ENCODE results near the gene MAP4K4. TPM values are rescaled to one million over a fixed set of nuclear protein-coding genes. Genes with fewer than 3 reads are reported as not detected.

MAP4K4 gene
- total RNA-seq, 1 donor from 2014 or later = 122 TPM

GRCh38 chr2:101803945-101804696 is 106.6 kb downstream of the MAP4K4 start:
- Mint-ChIP-seq H3K9me3 (ENCODE audit: low read depth) (no peaks in the 10 kb centered on the region), H3K4me3 (ENCODE audit: unreplicated experiment) (no peak overlapping the region), H3K4me1 (ENCODE audit: low read depth) (peaks cover 65% of the 10 kb centered on the region), H3K27me3 (ENCODE audit: low read depth) (no peaks in the 10 kb centered on the region), H3K27ac (ENCODE audit: unreplicated experiment) (no peak overlapping the region), H3K36me3 (ENCODE audit: low read depth) (no peaks in the 10 kb centered on the region)
- DNase-seq (ENCODE audit: low spot score) = no peak
- TF ChIP-seq, protein P1, sequence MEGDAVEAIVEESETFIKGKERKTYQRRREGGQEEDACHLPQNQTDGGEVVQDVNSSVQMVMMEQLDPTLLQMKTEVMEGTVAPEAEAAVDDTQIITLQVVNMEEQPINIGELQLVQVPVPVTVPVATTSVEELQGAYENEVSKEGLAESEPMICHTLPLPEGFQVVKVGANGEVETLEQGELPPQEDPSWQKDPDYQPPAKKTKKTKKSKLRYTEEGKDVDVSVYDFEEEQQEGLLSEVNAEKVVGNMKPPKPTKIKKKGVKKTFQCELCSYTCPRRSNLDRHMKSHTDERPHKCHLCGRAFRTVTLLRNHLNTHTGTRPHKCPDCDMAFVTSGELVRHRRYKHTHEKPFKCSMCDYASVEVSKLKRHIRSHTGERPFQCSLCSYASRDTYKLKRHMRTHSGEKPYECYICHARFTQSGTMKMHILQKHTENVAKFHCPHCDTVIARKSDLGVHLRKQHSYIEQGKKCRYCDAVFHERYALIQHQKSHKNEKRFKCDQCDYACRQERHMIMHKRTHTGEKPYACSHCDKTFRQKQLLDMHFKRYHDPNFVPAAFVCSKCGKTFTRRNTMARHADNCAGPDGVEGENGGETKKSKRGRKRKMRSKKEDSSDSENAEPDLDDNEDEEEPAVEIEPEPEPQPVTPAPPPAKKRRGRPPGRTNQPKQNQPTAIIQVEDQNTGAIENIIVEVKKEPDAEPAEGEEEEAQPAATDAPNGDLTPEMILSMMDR (IDR thresholded peaks at IDR 0.05) = no peak

DNA sequence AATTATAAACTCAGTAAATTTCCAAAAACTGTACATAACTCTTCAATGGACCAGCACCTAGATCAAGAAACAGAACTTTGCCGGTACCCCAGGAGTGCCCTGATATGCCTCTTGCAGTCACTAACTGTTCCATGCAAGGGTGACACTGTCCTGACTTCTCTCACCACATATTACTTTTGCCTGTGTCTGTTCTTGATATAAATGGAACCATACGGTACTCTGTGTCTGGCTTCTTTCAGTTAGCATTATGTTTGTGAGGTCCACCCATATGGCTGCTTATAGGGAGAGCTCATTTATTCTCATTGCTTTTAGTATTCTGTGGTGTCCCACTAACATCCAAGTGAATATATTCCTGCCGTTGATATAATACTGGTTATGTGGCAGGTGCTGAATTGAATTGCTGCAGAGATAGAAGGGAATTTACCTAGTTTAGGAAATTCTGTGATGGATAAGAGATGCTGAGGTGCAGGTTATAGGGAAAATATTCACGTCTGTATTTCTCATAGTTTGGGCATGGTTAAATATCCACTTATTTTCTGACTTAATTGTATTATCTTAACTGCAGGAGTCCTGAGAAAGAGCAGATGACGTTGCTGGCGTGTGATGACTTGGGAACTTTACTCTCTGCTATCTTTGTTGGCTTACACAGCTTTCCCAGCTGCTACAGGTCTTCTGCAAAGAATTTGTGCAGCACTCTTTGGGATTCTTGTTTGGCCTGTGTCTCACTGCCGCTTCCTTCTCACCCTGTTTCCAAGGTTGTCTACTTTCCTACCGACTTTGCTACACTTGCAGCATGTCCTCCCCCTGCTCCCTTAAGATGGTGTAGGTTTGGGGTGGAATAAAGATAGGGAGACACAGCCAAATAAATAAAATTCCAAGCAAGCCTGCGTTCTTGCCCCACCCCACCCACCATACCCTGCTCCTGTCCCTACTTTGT is 107.9 kb downstream of the MAP4K4 start:
- Mint-ChIP-seq H3K9me3 (ENCODE audit: low read depth) (no peaks in the 10 kb centered on the region), H3K27me3 (ENCODE audit: low read depth) (no peaks in the 10 kb centered on the region), H3K4me3 (ENCODE audit: unreplicated experiment) (no peak overlapping the region), H3K27ac (ENCODE audit: unreplicated experiment) (peak overlapping the region; percentile 92), H3K36me3 (ENCODE audit: low read depth) (no peaks in the 10 kb centered on the region), H3K4me1 (ENCODE audit: low read depth) (peaks cover 70% of the 10 kb centered on the region)
- no peak for DNase-seq (ENCODE audit: low spot score)
- TF ChIP-seq, protein P1 (IDR thresholded peaks at IDR 0.05) = no peak

DNA sequence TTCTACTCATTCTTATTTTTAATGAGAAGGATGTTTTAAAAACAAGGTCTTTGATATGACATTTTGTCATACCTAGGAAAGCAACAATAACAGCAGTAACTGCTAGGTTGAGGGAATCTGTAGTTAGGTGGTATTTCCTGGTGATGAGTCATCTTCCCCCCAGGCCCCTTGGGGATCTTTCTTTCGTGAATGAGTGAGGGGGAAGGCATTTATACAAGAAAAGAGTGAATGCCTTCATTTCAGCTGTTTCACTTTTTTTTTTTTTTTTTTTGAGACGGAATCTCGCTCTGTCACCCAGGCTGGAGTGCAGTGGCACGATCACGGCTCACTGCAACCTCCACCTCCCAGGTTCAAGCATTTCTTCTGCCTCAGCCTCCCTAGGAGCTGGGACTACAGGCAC is 108.6 kb downstream of the MAP4K4 start:
- Mint-ChIP-seq H3K27ac (ENCODE audit: unreplicated experiment) (peak overlapping the region; percentile 92), H3K4me1 (ENCODE audit: low read depth) (peaks cover 73% of the 10 kb centered on the region), H3K36me3 (ENCODE audit: low read depth) (no peaks in the 10 kb centered on the region), H3K27me3 (ENCODE audit: low read depth) (no peaks in the 10 kb centered on the region), H3K4me3 (ENCODE audit: unreplicated experiment) (peak overlapping the region; percentile 44), H3K9me3 (ENCODE audit: low read depth) (no peaks in the 10 kb centered on the region)
- TF ChIP-seq, protein P1 (IDR thresholded peaks at IDR 0.05) = no peak
- no peak for DNase-seq (ENCODE audit: low spot score)

DNA sequence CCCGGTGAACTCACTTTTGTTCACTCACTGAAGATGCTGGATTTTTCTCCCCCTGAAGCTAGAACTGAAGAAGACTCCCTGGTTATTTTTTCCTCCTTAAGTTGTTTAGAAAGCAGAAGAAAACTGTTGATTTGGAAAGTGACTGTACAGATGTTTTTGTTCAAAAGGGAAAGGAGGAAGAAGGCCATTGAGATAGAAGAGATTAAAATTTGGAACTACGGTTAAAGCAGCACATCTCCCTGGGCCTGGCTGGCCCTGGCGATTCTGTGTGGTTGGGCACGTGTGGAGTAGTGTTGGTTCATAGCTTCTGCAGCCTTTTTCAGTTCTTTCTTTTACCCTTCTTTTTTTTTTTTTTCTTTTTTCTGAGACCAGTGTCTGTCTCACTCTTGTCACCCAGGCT is 109.2 kb downstream of the MAP4K4 start:
- Mint-ChIP-seq H3K4me1 (ENCODE audit: low read depth) (peaks cover 78% of the 10 kb centered on the region), H3K27me3 (ENCODE audit: low read depth) (no peaks in the 10 kb centered on the region), H3K4me3 (ENCODE audit: unreplicated experiment) (peak overlapping the region; percentile 50), H3K9me3 (ENCODE audit: low read depth) (no peaks in the 10 kb centered on the region), H3K27ac (ENCODE audit: unreplicated experiment) (peak overlapping the region; percentile 92), H3K36me3 (ENCODE audit: low read depth) (no peaks in the 10 kb centered on the region)
- TF ChIP-seq, protein P1 (IDR thresholded peaks at IDR 0.05) = no peak
- no peak for DNase-seq (ENCODE audit: low spot score)

DNA sequence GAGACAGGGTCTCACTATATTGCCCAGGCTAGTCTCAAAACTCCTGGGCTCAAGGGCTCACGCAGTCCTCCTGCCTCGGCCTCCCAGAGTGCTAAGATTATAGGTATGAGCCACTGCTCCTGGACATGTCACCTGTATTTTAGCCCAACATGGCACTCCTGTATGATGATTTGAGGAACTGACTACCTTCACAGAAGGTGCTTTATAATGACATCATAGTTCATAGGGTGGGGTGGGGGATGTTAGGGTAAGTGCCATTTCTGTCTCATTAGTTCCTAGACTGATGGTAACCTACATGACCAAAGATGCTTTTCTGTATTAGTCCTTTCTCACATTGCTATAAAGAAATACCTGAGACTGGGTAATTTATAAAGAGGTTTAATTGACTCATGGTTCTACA is 109.7 kb downstream of the MAP4K4 start:
- H3K9me3 Mint-ChIP-seq (ENCODE audit: low read depth) = no peaks in the 10 kb centered on the region
- peaks cover 3% of the 10 kb centered on the region for H3K36me3 Mint-ChIP-seq (ENCODE audit: low read depth)
- TF ChIP-seq, protein P1 (IDR thresholded peaks at IDR 0.05) = no peak
- H3K4me3 Mint-ChIP-seq (ENCODE audit: unreplicated experiment) = no peak overlapping the region
- H3K27me3 Mint-ChIP-seq (ENCODE audit: low read depth) = no peaks in the 10 kb centered on the region
- peak overlapping the region; percentile 17 for H3K27ac Mint-ChIP-seq (ENCODE audit: unreplicated experiment)
- H3K4me1 Mint-ChIP-seq (ENCODE audit: low read depth) = peaks cover 82% of the 10 kb centered on the region
- DNase-seq (ENCODE audit: low spot score) = no peak

All from chondrocyte (in vitro differentiated cells).